ENCODE results near the gene CXorf51B.
"Not testable (repeated sequence)": the region's sequence is repeated elsewhere in the genome, so short reads cannot be mapped to it uniquely, and the experiment has no call there.

Gene CXorf51B

DNA sequence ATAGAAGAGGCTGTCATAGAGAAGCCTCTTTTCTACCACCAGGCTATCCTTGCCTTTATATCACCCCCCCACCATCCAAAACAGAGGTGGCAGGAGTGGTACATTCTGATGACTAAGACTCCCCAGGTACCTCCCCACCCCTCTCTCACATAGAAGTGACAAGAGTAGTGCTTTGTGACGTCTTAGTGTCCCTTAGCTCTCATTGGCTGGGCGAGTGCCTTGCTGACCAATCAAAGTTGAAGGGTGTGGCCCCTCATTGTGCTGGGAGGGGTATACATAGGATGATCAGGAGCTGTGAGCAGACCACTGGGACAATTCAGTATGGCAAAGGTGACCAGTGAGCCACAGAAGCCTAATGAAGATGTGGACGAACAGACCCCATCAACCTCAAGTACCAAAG is at the start of gene CXorf51B:
TSS of gene CXorf51B (plus strand) at position 301 of the 400 bp plus-strand sequence. CDS start at position 322, 21 bp downstream.
- DNase-seq = not testable (repeated sequence)

DNA sequence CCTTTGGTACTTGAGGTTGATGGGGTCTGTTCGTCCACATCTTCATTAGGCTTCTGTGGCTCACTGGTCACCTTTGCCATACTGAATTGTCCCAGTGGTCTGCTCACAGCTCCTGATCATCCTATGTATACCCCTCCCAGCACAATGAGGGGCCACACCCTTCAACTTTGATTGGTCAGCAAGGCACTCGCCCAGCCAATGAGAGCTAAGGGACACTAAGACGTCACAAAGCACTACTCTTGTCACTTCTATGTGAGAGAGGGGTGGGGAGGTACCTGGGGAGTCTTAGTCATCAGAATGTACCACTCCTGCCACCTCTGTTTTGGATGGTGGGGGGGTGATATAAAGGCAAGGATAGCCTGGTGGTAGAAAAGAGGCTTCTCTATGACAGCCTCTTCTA is 5.1 kb downstream of the CXorf51B start, which contains the start of gene CXorf51A:
TSS of gene CXorf51A (minus strand) at position 101 of the 400 bp plus-strand sequence. CDS start at position 80, 21 bp downstream.
- not testable (repeated sequence) for DNase-seq

GRCh38 chrX:146831994-146832393 is 22.4 kb downstream of the CXorf51B start:
- no peak for DNase-seq

DNA sequence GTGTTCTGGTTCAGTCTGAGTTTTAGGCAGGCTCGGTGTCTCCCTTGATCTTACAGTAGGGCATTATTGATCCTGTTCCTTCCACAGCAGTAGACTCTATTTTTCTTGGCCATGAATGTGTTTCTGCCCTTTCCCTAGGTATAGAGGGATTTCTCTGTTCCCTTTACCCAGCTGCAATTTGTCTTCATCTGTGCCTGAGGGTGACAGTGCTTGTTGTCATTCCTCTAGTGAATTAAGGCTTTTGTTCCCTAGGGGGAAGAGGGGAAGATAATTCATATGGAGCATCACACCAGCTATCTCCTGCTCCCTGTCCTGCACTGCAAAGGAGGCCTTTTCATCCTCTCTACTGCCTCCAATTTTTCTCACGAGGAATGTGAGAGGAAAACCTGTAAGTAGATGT is 44.7 kb downstream of the CXorf51B start:
- no peak for DNase-seq

All from NCI-H1105 treated with DMSO at 0.1 percent for 48 hours (cell line).